GM21786 (cell line): ENCODE data around the gene SETD4.

ENCODE experiments used
- ATAC-seq: cut with Tn5 transposase; IDR thresholded peaks from one replicate; pipeline ENCODE4 v1.9.1; 2021; ENCODE audit not compliant: unreplicated experiment

SETD4 gene

GRCh38 chr21:36048357-36048756 is 12.0 kb downstream of the SETD4 start:
- no peak for ATAC-seq

GRCh38 chr21:36047139-36047538 is 13.2 kb downstream of the SETD4 start:
- ATAC-seq: no peak

DNA sequence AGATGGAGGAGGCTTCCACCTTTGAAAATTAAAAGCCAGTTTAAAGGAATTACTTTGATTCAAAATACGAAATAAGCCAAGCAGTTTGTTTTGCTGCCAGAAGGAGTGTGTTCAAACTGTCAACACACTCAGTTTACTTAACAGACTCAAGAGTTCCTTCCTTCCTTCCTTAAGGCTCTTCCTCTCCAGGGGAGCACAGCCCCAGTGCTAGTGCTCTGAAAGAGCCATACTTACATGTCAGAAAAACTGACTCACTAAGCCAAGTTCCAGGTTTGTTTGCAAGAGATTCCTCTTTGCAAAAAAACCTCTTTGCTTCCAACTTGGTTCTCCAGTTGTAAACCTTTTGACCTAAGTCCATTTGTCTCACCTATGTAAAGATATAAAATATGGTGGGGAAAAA is 14.3 kb downstream of the SETD4 start:
- no peak for ATAC-seq

DNA sequence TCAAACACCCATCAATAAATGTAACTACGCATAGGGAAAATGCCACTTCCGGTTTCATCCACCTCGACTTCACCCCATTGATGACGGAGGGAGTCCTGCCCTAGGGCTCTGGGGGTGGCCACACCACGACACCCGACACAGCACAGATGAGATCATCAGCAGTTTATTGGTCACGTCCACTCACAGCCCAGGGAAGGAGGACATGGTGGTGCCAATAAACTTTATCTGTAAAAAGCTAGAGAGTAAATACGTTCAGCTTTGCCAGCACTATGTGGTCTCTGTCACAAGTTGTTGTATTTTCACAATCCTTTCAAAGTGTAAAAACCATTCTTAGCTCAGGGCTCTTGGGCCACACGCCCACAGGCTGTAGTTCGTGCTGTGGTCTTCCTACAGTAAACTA is 16.3 kb downstream of the SETD4 start:
- ATAC-seq: no peak

DNA sequence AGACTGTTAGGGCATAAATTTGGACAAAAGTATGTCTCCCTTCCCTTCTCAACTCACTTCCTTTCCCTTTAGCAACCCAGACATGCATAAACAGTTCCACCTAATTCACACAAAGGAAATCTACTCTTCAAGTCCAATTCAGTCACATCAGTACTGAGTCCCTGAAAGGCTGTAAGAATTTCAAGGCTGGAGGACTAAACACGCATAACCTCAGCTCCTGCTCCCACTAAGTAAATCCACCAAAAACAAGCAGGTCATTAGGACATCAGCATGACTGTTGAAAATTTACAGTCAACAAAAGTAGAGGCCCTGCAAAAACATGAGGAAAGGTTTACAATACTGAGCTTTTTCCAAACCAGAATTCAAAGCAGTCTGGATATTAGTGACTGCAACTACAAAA is 18.4 kb downstream of the SETD4 start:
- ATAC-seq: no peak

- no peak for ATAC-seq
Observed at GRCh38 chr21:36040389-36040788, 19.9 kb downstream of the SETD4 start.

- ATAC-seq: no peak
Observed at GRCh38 chr21:36039861-36040260, 20.5 kb downstream of the SETD4 start.

DNA sequence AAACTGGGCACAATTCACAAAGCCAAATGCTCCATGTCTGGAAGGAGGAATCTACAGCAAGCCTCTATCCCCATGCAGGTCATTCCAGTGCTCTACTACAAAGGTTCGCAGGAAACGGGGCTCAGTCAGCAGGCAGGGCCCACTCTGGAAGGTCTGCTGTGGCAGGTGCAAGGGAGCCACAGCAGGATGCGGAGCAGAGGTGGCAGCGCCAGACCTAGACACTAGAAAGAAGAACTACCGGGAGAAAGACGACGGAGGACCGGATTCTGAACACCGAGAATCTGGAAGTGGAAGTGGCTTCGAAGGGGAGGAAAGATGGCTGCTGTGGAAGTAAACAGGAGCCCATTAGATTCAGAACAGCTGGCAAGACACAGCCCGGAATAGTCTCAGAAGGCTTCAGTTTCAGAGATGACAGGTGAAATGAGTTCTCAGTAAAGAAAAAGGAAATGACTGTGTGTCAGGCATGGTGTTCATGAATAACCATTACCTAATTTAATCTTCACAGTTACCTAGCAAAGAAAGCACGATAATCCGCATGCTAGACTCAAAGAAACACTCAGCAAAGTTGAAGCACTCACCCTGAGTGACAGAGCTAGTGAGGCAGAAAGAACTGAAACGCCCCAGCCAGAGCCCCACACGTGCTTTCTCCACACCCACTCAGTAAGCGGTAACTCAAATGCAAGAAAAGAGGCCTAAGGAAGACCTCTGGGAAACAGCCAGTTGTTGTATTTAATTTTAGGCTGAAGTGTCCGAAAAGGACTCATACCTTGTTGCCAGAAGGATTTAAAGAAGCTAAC is 21.4 kb downstream of the SETD4 start:
- no peak for ATAC-seq

- no peak for ATAC-seq
Observed at GRCh38 chr21:36035381-36035791, 24.9 kb downstream of the SETD4 start.

- no peak for ATAC-seq
Observed at GRCh38 chr21:36034211-36034913, 26.0 kb downstream of the SETD4 start.

DNA sequence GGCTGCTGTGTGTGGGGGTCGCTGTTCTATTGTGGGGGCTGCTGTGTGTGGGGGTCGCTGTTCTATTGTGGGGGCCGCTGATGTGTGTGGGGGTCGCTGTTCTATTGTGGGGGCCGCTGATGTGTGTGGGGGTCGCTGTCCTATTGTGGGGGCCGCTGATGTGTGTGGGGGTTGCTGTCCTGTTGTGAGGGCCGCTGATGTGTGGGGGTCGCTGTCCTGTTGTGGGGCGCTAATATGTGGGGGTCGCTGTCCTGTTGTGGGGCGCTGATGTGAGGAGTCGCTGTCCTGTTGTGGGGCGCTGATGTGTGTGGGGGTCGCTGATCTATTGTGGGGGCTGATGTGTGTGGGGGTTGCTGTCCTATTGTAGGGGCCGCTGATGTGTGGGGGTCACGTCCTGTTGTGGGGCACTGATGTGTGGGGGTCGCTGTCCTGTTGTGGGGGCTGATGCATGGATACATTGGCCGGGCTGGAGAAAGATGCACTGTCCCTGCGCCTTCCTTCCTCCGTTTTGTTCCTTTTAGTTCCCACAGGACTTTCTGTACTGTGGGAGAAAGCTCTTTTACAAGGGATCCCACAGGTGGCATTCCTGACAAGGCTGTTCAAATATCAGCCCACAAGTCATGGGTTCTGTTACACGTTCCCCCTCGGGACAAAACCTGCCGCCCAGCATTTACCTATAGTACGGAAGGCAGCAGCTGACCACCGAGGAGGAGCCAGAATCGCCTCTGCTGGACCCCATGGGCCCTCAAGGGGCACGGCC is 27.5 kb downstream of the SETD4 start:
- no peak for ATAC-seq

GRCh38 chr21:36030581-36031189 is 29.6 kb downstream of the SETD4 start:
- no peak for ATAC-seq

GRCh38 chr21:36029309-36029708 is 31.0 kb downstream of the SETD4 start:
- no peak for ATAC-seq

- ATAC-seq: no peak
Observed at GRCh38 chr21:36028127-36029069, 31.9 kb downstream of the SETD4 start.

GRCh38 chr21:36027347-36027746 is 33.0 kb downstream of the SETD4 start:
- no peak for ATAC-seq

DNA sequence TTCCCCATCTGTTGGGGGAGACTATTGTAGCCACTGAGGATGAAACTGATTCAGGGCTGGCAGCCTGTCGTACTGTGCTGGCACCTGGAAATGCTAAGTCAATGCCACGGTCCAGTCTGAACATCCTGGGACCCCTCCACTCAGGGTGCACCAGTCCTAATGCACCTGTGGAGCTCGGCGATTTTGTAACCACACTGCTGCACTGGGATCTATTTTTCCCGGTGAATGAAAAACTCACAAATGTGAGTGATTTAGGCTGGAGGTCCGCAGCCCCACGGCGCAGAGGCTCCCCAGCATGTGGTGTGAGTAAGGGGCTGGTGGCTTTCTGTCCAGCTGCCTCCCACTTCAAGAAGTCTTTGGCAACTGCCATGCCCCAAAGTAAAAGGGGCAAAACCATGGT is 35.5 kb downstream of the SETD4 start:
- ATAC-seq: no peak

- ATAC-seq: no peak
Observed at GRCh38 chr21:36023092-36023480, 37.2 kb downstream of the SETD4 start.

- no peak for ATAC-seq
Observed at GRCh38 chr21:36022427-36023091, 37.8 kb downstream of the SETD4 start.

- ATAC-seq: peak; percentile 81
Observed at GRCh38 chr21:36021251-36021837, 39.0 kb downstream of the SETD4 start.
